Caco-2 (cell line): ENCODE data around the gene ADGRL2. TPM values are rescaled to one million over a fixed set of nuclear protein-coding genes. Genes with fewer than 3 reads are reported as not detected.

Source experiments
- BruUV-seq: library from RNA; stranded (reverse); fragments of 400-500 nt; replicated peaks from 2 replicates; lab custom pipeline; 2021; lab: Mats Ljungman, UMichigan
- CTCF ChIA-PET: fragments of 300-600 bp; sonication (Branson Sonifier 250); formaldehyde crosslinking; loops from one replicate; lab custom pipeline; 2022; ENCODE audit warnings: antibody characterized with exemption; lab: Charles Lee
- POLR2A ChIA-PET: fragments of 300-600 bp; sonication (Branson Sonifier 250); formaldehyde crosslinking; loops from one replicate; lab custom pipeline; 2022; ENCODE audit warnings: antibody characterized with exemption; lab: Charles Lee
- DNase-seq, 2 experiments: peaks; one replicate each; pipeline versions ENCODE4 v3.0.0 to v3.0.0-alpha.2; 2020 to 2022
- H3K27me3 ChIP-seq: replicated peaks from 2 replicates; pipeline ENCODE4 v1.6.0; 2011; ENCODE audit warnings: low read length; ENCODE audit not compliant: control insufficient read depth, insufficient read depth
- H3K36me3 ChIP-seq: 2 replicates; pipeline ENCODE4 v1.5.1; 2011; ENCODE audit warnings: low read length; ENCODE audit not compliant: control insufficient read depth, insufficient read depth
- H3K4me1 ChIP-seq: fragments of 250-450 bp; sonication (Bioruptor Pico); 2 replicates; pipeline ENCODE4 v1.5.1; 2020; ENCODE audit warnings: mild to moderate bottlenecking
- H3K4me3 ChIP-seq: 2 replicates; pipeline ENCODE4 v1.5.1; 2011; ENCODE audit warnings: low read depth, mild to moderate bottlenecking, control low read depth, low read length
- H3K9me3 ChIP-seq: fragments of 250-450 bp; sonication (Bioruptor Pico); 2 replicates; pipeline ENCODE4 v1.5.1; 2020; ENCODE audit warnings: mild to moderate bottlenecking, moderate library complexity
- H3K27ac Mint-ChIP-seq: one replicate; pipeline ENCODE4 v1.8.0; 2022; ENCODE audit warnings: mixed read lengths; ENCODE audit not compliant: unreplicated experiment
- H3K27me3 Mint-ChIP-seq: one replicate; pipeline ENCODE4 v1.8.0; 2022; ENCODE audit warnings: mixed read lengths; ENCODE audit not compliant: insufficient read depth, unreplicated experiment
- H3K36me3 Mint-ChIP-seq: one replicate; pipeline ENCODE4 v1.8.0; 2022; ENCODE audit warnings: mild to moderate bottlenecking, mixed read lengths; ENCODE audit not compliant: insufficient read depth, unreplicated experiment
- H3K4me1 Mint-ChIP-seq: one replicate; pipeline ENCODE4 v1.8.0; 2022; ENCODE audit warnings: low read depth, mixed read lengths; ENCODE audit not compliant: unreplicated experiment
- H3K4me3 Mint-ChIP-seq: one replicate; pipeline ENCODE4 v1.8.0; 2022; ENCODE audit warnings: mild to moderate bottlenecking, moderate library complexity, mixed read lengths; ENCODE audit not compliant: unreplicated experiment
- H3K9me3 Mint-ChIP-seq: one replicate; pipeline ENCODE4 v1.8.0; 2022; ENCODE audit warnings: mixed read lengths; ENCODE audit not compliant: unreplicated experiment
- CTCF ChIP-seq, 2 experiments: fragments of 200-600 bp in 1 of 2; IDR thresholded peaks; 1 replicate in 1 of 2; 2 replicates in 1 of 2; pipeline versions ENCODE4 v1.5.1 to v1.8.0; 2011 to 2022; ENCODE audit warnings: antibody characterized with exemption in 1 of 2, control low read depth in 1 of 2, inconsistent platforms in 1 of 2, low read depth in 1 of 2, low read length in 1 of 2, mild to moderate bottlenecking in 1 of 2, moderate library complexity in 1 of 2; ENCODE audit not compliant: insufficient read depth in 1 of 2, severe bottlenecking in 1 of 2, unreplicated experiment in 1 of 2
- intact Hi-C: fragments of 100-400 bp; cut with micrococcal nuclease; formaldehyde crosslinking; loops from one replicate; pipeline ENCODE4 v1.10.0; 2022; ENCODE audit not compliant: unreplicated experiment
- total RNA-seq: library from RNA; stranded (reverse); gene quantifications from 2 replicates; pipeline ENCODE4 v1.2.3, GENCODE V29; 2022

Gene ADGRL2
- total RNA-seq, 1 experiment from 2014 or later, result 3.8 TPM

GRCh38 chr1:81976539-81976938, 175.8 kb downstream of the ADGRL2 start:
- CTCF ChIA-PET, result no interaction called here
- H3K9me3 Mint-ChIP-seq, result no peaks in the 10 kb centered on the region
- H3K4me3 Mint-ChIP-seq, result no peak overlapping the region
- H3K9me3 ChIP-seq, result no peaks in the 10 kb centered on the region
- no peak for DNase-seq
- BruUV-seq, result no TSS peak
- TF ChIP-seq CTCF (IDR thresholded peaks at IDR 0.05; ENCODE audit: insufficient read depth in 1 of 2, low read depth in 1 of 2, low read length in 1 of 2, severe bottlenecking in 1 of 2, unreplicated experiment in 1 of 2), result no peak
- no peaks in the 10 kb centered on the region for H3K36me3 Mint-ChIP-seq
- POLR2A ChIA-PET, result no interaction called here
- H3K27ac Mint-ChIP-seq, result no peak overlapping the region
- intact Hi-C loops, result no loop called here
- H3K4me1 Mint-ChIP-seq, result peaks cover 5% of the 10 kb centered on the region
- no peaks in the 10 kb centered on the region for H3K27me3 Mint-ChIP-seq
- no peak overlapping the region for H3K4me3 ChIP-seq
- no peaks in the 10 kb centered on the region for H3K4me1 ChIP-seq
- no peaks in the 10 kb centered on the region for H3K27me3 ChIP-seq
- H3K36me3 ChIP-seq, result no peaks in the 10 kb centered on the region

GRCh38 chr1:81978945-81979344, 178.2 kb downstream of the ADGRL2 start:
- Histone ChIP-seq H3K36me3 (no peaks in the 10 kb centered on the region), H3K4me3 (no peak overlapping the region), H3K27me3 (no peaks in the 10 kb centered on the region), H3K4me1 (no peaks in the 10 kb centered on the region), H3K9me3 (no peaks in the 10 kb centered on the region)
- Mint-ChIP-seq H3K4me3 (no peak overlapping the region), H3K27ac (no peak overlapping the region), H3K36me3 (no peaks in the 10 kb centered on the region), H3K9me3 (no peaks in the 10 kb centered on the region), H3K27me3 (no peaks in the 10 kb centered on the region), H3K4me1 (peaks cover 5% of the 10 kb centered on the region)
- CTCF ChIA-PET, result no interaction called here
- TF ChIP-seq CTCF (IDR thresholded peaks at IDR 0.05; ENCODE audit: insufficient read depth in 1 of 2, low read depth in 1 of 2, low read length in 1 of 2, severe bottlenecking in 1 of 2, unreplicated experiment in 1 of 2), result no peak
- DNase-seq, result no peak
- POLR2A ChIA-PET, result no interaction called here
- no TSS peak for BruUV-seq
- intact Hi-C loops, result no loop called here

GRCh38 chr1:81982523-81982922, 181.8 kb downstream of the ADGRL2 start:
- no peaks in the 10 kb centered on the region for H3K36me3 Mint-ChIP-seq
- H3K27me3 Mint-ChIP-seq, result no peaks in the 10 kb centered on the region
- Histone ChIP-seq H3K36me3 (no peaks in the 10 kb centered on the region), H3K9me3 (no peaks in the 10 kb centered on the region), H3K4me1 (no peaks in the 10 kb centered on the region), H3K27me3 (no peaks in the 10 kb centered on the region), H3K4me3 (no peak overlapping the region)
- no peaks in the 10 kb centered on the region for H3K4me1 Mint-ChIP-seq
- BruUV-seq, result no TSS peak
- no peak overlapping the region for H3K27ac Mint-ChIP-seq
- no peak for TF ChIP-seq CTCF (IDR thresholded peaks at IDR 0.05; ENCODE audit: insufficient read depth in 1 of 2, low read depth in 1 of 2, low read length in 1 of 2, severe bottlenecking in 1 of 2, unreplicated experiment in 1 of 2)
- POLR2A ChIA-PET, result no interaction called here
- intact Hi-C loops, result no loop called here
- no peak overlapping the region for H3K4me3 Mint-ChIP-seq
- H3K9me3 Mint-ChIP-seq, result no peaks in the 10 kb centered on the region
- CTCF ChIA-PET, result no interaction called here
- no peak for DNase-seq
